Testis (tissue), 3 donors: ENCODE results near the gene SH3TC1. TPM values are rescaled to one million over a fixed set of nuclear protein-coding genes. Genes with fewer than 3 reads are reported as not detected.

ENCODE experiments used
- DNase-seq: peaks from one replicate; pipeline ENCODE4 v3.0.0-alpha.2; 2019
- H3K27ac ChIP-seq, 2 donors: fragments of 200-600 bp; sonication (generic); one replicate each; pipeline ENCODE4 v1.5.1; 2019
- H3K27me3 ChIP-seq: fragments of 200-600 bp; sonication (generic); one replicate; pipeline ENCODE4 v1.5.1; 2019
- H3K36me3 ChIP-seq: fragments of 200-600 bp; sonication (generic); one replicate; pipeline ENCODE4 v1.5.1; 2017; ENCODE audit warnings: low read depth; ENCODE audit errors: missing control alignments
- H3K4me1 ChIP-seq: fragments of 200-600 bp; sonication (generic); one replicate; pipeline ENCODE4 v1.5.1; 2019
- H3K4me3 ChIP-seq, 2 donors: fragments of 200-600 bp; sonication (generic); one replicate each; pipeline ENCODE4 v1.5.1; 2017 to 2019
- H3K9me3 ChIP-seq: fragments of 200-600 bp; sonication (generic); one replicate; pipeline ENCODE4 v1.5.1; 2017
- POLR2A ChIP-seq: fragments of 450-650 bp; IDR thresholded peaks from one replicate; pipeline ENCODE4 v1.6.1; 2017; ENCODE audit warnings: antibody characterized with exemption, mild to moderate bottlenecking, moderate library complexity
- WGBS, 2 donors: methylation state at CpG; one replicate each; pipeline ENCODE4 v1.1.5; 2018; 5-methylcytosine and 5-hydroxymethylcytosine counted together
- intact Hi-C: fragments of 100-400 bp; cut with DNase I; formaldehyde crosslinking; loops from one replicate; pipeline ENCODE4 v1.15.1; 2023; ENCODE audit warnings: low total_unique reads
- polyA plus RNA-seq: library from polyadenylated mRNA; stranded (reverse); fragments of 350-450 nt; fragmentation: Illumina TruSeq; extraction: RNeasy Lipid Tissue Mini Kit (QIAGEN cat#74804); gene quantifications from one replicate; pipeline ENCODE4 v1.2.3, GENCODE V29; 2014; ENCODE audit warnings: low read depth, low replicate concordance; ENCODE audit not compliant: insufficient read depth
- total RNA-seq, 2 donors: library from RNA; depleted of rRNA; stranded (reverse); fragments of >200 nt; gene quantifications; one replicate each; pipeline ENCODE4 v1.2.3, GENCODE V29; 2016
- TF ChIP-seq, protein P1 (sequence below), 3 experiments: fragments of 450-650 bp in 2 of 3; fragments of 200-600 bp in 1 of 3; sonication (generic) in 1 of 3; IDR thresholded peaks; one replicate each; pipeline ENCODE4 v1.5.1; 2016 to 2019; ENCODE audit warnings: antibody characterized with exemption in 3 of 3, mild to moderate bottlenecking in 2 of 3, moderate library complexity in 1 of 3

SH3TC1 gene
- total and polyA plus RNA-seq, 3 donors from 2014 or later = 3.2 to 12.6 (median 4.0) TPM

DNA sequence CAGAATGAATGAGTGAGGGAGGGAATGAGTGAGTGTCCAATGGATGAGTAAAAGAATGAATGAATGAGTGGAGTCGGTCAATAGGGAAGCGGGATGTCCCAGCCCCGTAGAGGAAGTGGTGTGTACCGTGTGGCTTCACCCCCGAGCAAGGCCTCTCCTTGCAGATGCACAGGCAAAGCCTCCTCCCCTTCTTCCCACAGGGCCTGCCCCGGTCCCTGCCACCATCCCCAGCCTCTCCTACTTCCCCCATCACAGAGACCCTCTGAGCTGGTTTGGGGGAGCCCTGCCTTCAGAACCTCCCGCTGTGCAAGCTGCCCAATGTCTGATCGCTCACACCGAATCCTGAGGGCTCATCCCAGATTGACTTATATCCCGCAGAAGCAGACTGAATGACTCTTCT is 84.1 kb downstream of the SH3TC1 start:
- Histone ChIP-seq H3K9me3 (no peaks in the 10 kb centered on the region), H3K4me3 (no peak overlapping the region), H3K36me3 (no peaks in the 10 kb centered on the region), H3K27ac (no peak overlapping the region), H3K4me1 (peaks cover 14% of the 10 kb centered on the region), H3K27me3 (no peaks in the 10 kb centered on the region)
- 84 to 90% methylated on average over 10 of the region's 10 CpGs for WGBS, 2 donors
- TF ChIP-seq POLR2A = no peak
- TF ChIP-seq, protein P1, sequence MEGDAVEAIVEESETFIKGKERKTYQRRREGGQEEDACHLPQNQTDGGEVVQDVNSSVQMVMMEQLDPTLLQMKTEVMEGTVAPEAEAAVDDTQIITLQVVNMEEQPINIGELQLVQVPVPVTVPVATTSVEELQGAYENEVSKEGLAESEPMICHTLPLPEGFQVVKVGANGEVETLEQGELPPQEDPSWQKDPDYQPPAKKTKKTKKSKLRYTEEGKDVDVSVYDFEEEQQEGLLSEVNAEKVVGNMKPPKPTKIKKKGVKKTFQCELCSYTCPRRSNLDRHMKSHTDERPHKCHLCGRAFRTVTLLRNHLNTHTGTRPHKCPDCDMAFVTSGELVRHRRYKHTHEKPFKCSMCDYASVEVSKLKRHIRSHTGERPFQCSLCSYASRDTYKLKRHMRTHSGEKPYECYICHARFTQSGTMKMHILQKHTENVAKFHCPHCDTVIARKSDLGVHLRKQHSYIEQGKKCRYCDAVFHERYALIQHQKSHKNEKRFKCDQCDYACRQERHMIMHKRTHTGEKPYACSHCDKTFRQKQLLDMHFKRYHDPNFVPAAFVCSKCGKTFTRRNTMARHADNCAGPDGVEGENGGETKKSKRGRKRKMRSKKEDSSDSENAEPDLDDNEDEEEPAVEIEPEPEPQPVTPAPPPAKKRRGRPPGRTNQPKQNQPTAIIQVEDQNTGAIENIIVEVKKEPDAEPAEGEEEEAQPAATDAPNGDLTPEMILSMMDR (IDR thresholded peaks at IDR 0.05) = no peak
- intact Hi-C loops = no loop called here
- no peak for DNase-seq

DNA sequence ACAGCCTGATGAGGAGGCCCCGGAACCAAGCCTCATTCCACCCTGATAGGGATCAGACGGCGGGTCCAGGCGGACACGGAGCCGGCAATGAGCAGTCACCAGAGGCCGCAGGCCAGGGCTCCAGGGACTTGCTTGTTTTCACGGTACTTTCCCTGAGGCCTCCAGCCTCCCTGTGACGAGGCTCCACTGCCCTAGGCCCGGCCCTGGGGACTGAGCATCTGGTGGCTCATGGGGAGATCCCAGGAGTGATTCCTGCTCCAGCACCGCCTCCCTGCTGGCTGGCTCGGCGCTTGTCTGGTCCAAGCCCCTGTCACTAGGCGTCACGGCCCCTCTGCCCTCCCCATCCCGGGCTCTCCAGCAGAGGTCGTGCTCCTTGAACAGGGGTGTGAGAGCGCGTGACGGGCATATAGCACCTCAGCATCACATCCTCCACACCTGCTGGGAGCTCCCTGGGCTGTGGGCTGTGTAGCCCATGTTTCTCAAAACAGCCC is 84.6 kb downstream of the SH3TC1 start:
- H3K4me1 ChIP-seq = peaks cover 9% of the 10 kb centered on the region
- TF ChIP-seq, protein P1 (IDR thresholded peaks at IDR 0.05) = no peak
- no peak for TF ChIP-seq POLR2A
- DNase-seq = no peak
- no peaks in the 10 kb centered on the region for H3K9me3 ChIP-seq
- intact Hi-C loops = no loop called here
- no peak overlapping the region for H3K4me3 ChIP-seq
- H3K27me3 ChIP-seq = no peaks in the 10 kb centered on the region
- no peak overlapping the region for H3K27ac ChIP-seq
- WGBS, 2 donors = 78 to 89% methylated on average over 15 to 20 of the region's 20 CpGs
- no peaks in the 10 kb centered on the region for H3K36me3 ChIP-seq

DNA sequence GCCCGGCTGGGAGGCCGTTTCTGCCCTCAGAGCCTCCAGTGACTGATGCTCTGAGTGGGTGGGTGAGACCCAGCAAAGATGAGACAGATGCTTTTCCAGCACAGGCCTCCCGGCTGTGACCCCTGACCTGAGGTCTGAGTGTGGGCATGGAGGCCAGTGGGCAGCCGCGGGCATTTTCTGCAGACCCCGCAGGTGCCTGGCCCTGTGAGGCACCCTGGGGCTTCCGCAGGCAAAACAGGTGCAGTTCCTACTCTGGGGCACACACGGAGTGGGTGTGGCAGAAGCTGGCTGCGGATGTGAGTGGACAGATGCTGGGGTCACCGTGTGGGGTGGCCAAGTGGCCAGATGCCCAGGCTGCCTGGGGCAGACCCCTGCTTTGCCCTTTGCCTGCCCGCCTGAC is 85.3 kb downstream of the SH3TC1 start:
- 83 to 93% methylated on average over 3 to 11 of the region's 11 CpGs for WGBS, 2 donors

DNA sequence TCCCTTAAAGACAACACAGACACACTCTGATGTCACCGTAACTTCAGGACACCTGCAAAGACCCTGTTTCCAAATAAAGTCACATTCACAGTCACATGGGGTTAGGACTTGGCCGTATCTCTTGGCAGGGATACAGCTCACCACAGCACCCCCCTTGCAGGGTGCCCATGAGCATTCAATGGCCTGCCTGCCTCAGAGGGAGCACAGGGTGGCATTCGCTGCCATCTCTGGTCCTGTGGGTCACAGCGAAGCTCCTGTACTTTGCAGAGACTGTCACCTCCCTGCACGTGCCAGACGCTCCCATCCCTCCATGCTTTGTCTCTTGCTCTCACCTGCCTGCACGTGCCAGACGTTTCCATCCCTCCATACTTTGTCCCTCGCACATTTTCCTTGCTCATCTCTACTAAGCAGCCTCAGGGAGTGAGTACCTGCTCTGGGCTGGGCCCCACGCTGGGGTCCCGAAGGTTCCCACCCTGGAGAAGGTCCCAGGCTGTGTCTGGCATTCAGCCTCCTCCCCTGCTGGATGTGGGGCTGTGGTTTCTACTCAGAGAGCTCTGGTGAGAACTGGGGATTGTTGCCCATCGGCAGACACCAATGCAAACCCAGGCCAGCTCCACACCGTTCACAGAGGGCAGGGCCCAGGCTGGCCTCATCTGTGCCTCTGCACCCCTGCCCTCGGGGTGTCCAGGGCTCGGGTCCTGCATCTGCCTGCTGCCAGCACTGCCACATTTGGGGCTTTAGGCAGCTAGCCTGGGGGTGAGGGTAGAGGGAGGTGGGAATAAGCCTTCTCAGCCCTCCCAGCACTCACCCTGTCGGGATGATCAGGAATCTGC is 86.3 kb downstream of the SH3TC1 start:
- no peaks in the 10 kb centered on the region for H3K27me3 ChIP-seq
- H3K27ac ChIP-seq = no peak overlapping the region
- intact Hi-C loops = no loop called here
- H3K36me3 ChIP-seq = no peaks in the 10 kb centered on the region
- no peaks in the 10 kb centered on the region for H3K9me3 ChIP-seq
- no peak overlapping the region for H3K4me3 ChIP-seq
- WGBS, 2 donors = 74 to 89% methylated on average over 11 to 16 of the region's 16 CpGs
- TF ChIP-seq POLR2A = no peak
- TF ChIP-seq, protein P1 (IDR thresholded peaks at IDR 0.05) = no peak
- peaks cover 6% of the 10 kb centered on the region for H3K4me1 ChIP-seq
- no peak for DNase-seq

More for the DNA sequence above, 85.3 kb downstream of the SH3TC1 start:
- H3K27ac ChIP-seq = no peak overlapping the region
- no peaks in the 10 kb centered on the region for H3K9me3 ChIP-seq
- peaks cover 6% of the 10 kb centered on the region for H3K4me1 ChIP-seq
- TF ChIP-seq POLR2A = no peak
- TF ChIP-seq, protein P1 (IDR thresholded peaks at IDR 0.05) = no peak
- H3K27me3 ChIP-seq = no peaks in the 10 kb centered on the region
- no peaks in the 10 kb centered on the region for H3K36me3 ChIP-seq
- DNase-seq = no peak
- intact Hi-C loops = no loop called here
- no peak overlapping the region for H3K4me3 ChIP-seq
